ENCODE measurements around the gene TASOR2. TPM values are rescaled to one million over a fixed set of nuclear protein-coding genes. Genes with fewer than 3 reads are reported as not detected.

TASOR2 gene
- total and polyA plus RNA-seq, 2 donors (not counting 1 experiment from before 2014, with no cell fraction given): 12.3 to 68.6 TPM

GRCh38 chr10:5719546-5719945, 34.9 kb downstream of the TASOR2 start:
- Mint-ChIP-seq H3K9me3 (ENCODE audit: insufficient read depth) (no peaks in the 10 kb centered on the region), H3K27me3 (no peaks in the 10 kb centered on the region), H3K27ac (no peak overlapping the region), H3K4me3 (no peak overlapping the region), H3K4me1 (peaks cover 12% of the 10 kb centered on the region)
- WGBS (ENCODE audit: insufficient coverage): 93% methylated on average over 2 of the region's 3 CpGs
- H3K36me3 ChIP-seq (replicated peaks in 1 of 2; ENCODE audit: control extremely low read depth in 1 of 2, control insufficient read depth in 1 of 2, extremely low read depth in 1 of 2, insufficient read depth in 2 of 2, low read length in 1 of 2): peaks cover 4 to 33% of the 10 kb centered on the region in 2 experiments
- H3K79me2 ChIP-seq (ENCODE audit: control insufficient read depth, insufficient read depth, low read length): peaks cover 32% of the 10 kb centered on the region
- no peaks in the 10 kb centered on the region for H3K4me1 ChIP-seq (ENCODE audit: control insufficient read depth in 2 of 2, insufficient read depth in 2 of 2, low read length in 2 of 2)
- H4K20me1 ChIP-seq (ENCODE audit: control insufficient read depth, insufficient read depth, low read length, poor library complexity, severe bottlenecking): no peaks in the 10 kb centered on the region
- DNase-seq (no peak), ATAC-seq (ENCODE audit: low read depth) (no peak)
- intact Hi-C loops (cut with micrococcal nuclease): no loop called here
- H3K9ac ChIP-seq (ENCODE audit: low read length): no peak overlapping the region
- POLR2A ChIA-PET: no interaction called here
- H2AFZ ChIP-seq (ENCODE audit: insufficient read depth, low read depth, low read length, poor library complexity, severe bottlenecking): no peak overlapping the region
- H3K27me3 ChIP-seq (replicated peaks in 1 of 4; ENCODE audit: control extremely low read depth in 1 of 4, control insufficient read depth in 3 of 4, insufficient read depth in 4 of 4, low read length in 3 of 4): no peaks in the 10 kb centered on the region
- H3K27ac ChIP-seq (ENCODE audit: low read length in 2 of 2): no peak overlapping the region
- H3K4me2 ChIP-seq (replicated peaks; ENCODE audit: low read depth, low read length, poor library complexity, severe bottlenecking): no peak overlapping the region
- H3K4me3 ChIP-seq (ENCODE audit: control extremely low read depth in 1 of 5, extremely low read depth in 1 of 5, insufficient read depth in 1 of 5, low read depth in 2 of 5, low read length in 4 of 5): no peak overlapping the region
- H3K9me3 ChIP-seq (ENCODE audit: control extremely low read depth in 1 of 3, control insufficient read depth in 2 of 3, insufficient read depth in 1 of 3, low read length in 2 of 3): no peaks in the 10 kb centered on the region
- TF ChIP-seq EZH2 (IDR thresholded peaks at IDR 0.05; ENCODE audit: borderline replicate concordance, insufficient read depth, low read depth, low read length, poor library complexity, severe bottlenecking): no peak
- TF ChIP-seq CTCF (IDR thresholded peaks at IDR 0.05): no peak
- CTCF ChIA-PET: no interaction called here

- ChIA-PET CTCF (no interaction called here), POLR2A (no interaction called here)
- Histone ChIP-seq H3K9me3 (ENCODE audit: control extremely low read depth in 1 of 3, control insufficient read depth in 2 of 3, insufficient read depth in 1 of 3, low read length in 2 of 3) (no peaks in the 10 kb centered on the region), H3K4me2 (replicated peaks; ENCODE audit: low read depth, low read length, poor library complexity, severe bottlenecking) (no peak overlapping the region), H3K36me3 (replicated peaks in 1 of 2; ENCODE audit: control extremely low read depth in 1 of 2, control insufficient read depth in 1 of 2, extremely low read depth in 1 of 2, insufficient read depth in 2 of 2, low read length in 1 of 2) (peaks cover 4 to 33% of the 10 kb centered on the region in 2 experiments), H3K4me1 (ENCODE audit: control insufficient read depth in 2 of 2, insufficient read depth in 2 of 2, low read length in 2 of 2) (no peaks in the 10 kb centered on the region), H3K9ac (ENCODE audit: low read length) (no peak overlapping the region), H3K27me3 (replicated peaks in 1 of 4; ENCODE audit: control extremely low read depth in 1 of 4, control insufficient read depth in 3 of 4, insufficient read depth in 4 of 4, low read length in 3 of 4) (no peaks in the 10 kb centered on the region), H3K4me3 (ENCODE audit: control extremely low read depth in 1 of 5, extremely low read depth in 1 of 5, insufficient read depth in 1 of 5, low read depth in 2 of 5, low read length in 4 of 5) (no peak overlapping the region), H2AFZ (ENCODE audit: insufficient read depth, low read depth, low read length, poor library complexity, severe bottlenecking) (no peak overlapping the region), H4K20me1 (ENCODE audit: control insufficient read depth, insufficient read depth, low read length, poor library complexity, severe bottlenecking) (no peaks in the 10 kb centered on the region), H3K27ac (ENCODE audit: low read length in 2 of 2) (no peak overlapping the region), H3K79me2 (ENCODE audit: control insufficient read depth, insufficient read depth, low read length) (peaks cover 26% of the 10 kb centered on the region)
- H3K27me3 Mint-ChIP-seq: no peaks in the 10 kb centered on the region
- WGBS (ENCODE audit: insufficient coverage): no CpG with 5 or more reads among the region's 7 CpGs
- H3K27ac Mint-ChIP-seq: no peak overlapping the region
- H3K4me1 Mint-ChIP-seq: peaks cover 8% of the 10 kb centered on the region
- TF ChIP-seq CTCF (IDR thresholded peaks at IDR 0.05): no peak
- TF ChIP-seq EZH2 (IDR thresholded peaks at IDR 0.05; ENCODE audit: borderline replicate concordance, insufficient read depth, low read depth, low read length, poor library complexity, severe bottlenecking): no peak
- intact Hi-C loops (cut with micrococcal nuclease): loop anchor here (10.0 kb wide), 1 partner anchor 85 kb away; no protein-coding TSS in a partner anchor
- H3K4me3 Mint-ChIP-seq: no peak overlapping the region
- DNase-seq: no peak
- ATAC-seq (ENCODE audit: low read depth): no peak
- no peaks in the 10 kb centered on the region for H3K9me3 Mint-ChIP-seq (ENCODE audit: insufficient read depth)
Observed at GRCh38 chr10:5720182-5720581, 35.5 kb downstream of the TASOR2 start.

Measured in B cell (primary cell).